Osteoblast (primary cell): ENCODE measurements around the gene TRIM32. TPM values are rescaled to one million over a fixed set of nuclear protein-coding genes. Genes with fewer than 3 reads are reported as not detected.

Experiments
- DNase-seq: peaks from one replicate; pipeline ENCODE4 v3.0.0; 2011; ENCODE audit warnings: low spot score, mixed read lengths; ENCODE audit not compliant: insufficient read length; ENCODE audit errors: missing footprints
- H2AFZ ChIP-seq: 2 replicates; pipeline ENCODE4 v1.6.0; 2011; ENCODE audit warnings: mild to moderate bottlenecking, low read length
- H3K27ac ChIP-seq: 2 replicates; pipeline ENCODE4 v1.5.1; 2011; ENCODE audit warnings: mild to moderate bottlenecking, low read depth, low read length, moderate library complexity
- H3K27me3 ChIP-seq: 2 replicates; pipeline ENCODE4 v1.6.0; 2012; ENCODE audit warnings: mild to moderate bottlenecking, control low read depth, inconsistent platforms, low read length, moderate library complexity; ENCODE audit not compliant: insufficient read depth
- H3K36me3 ChIP-seq: 2 replicates; pipeline ENCODE4 v1.5.1; 2011; ENCODE audit warnings: mild to moderate bottlenecking, low read length, control low read depth, moderate library complexity; ENCODE audit not compliant: insufficient read depth
- H3K4me1 ChIP-seq: 2 replicates; pipeline ENCODE4 v1.5.1; 2011; ENCODE audit warnings: mild to moderate bottlenecking, low read length, control low read depth, moderate library complexity; ENCODE audit not compliant: insufficient read depth
- H3K4me2 ChIP-seq: 2 replicates; pipeline ENCODE4 v1.6.0; 2011; ENCODE audit warnings: mild to moderate bottlenecking, low read length; ENCODE audit not compliant: insufficient read depth
- H3K4me3 ChIP-seq: fragments of 200-600 bp; sonication (generic); 3 replicates; pipeline ENCODE4 v1.5.1; 2012; ENCODE audit warnings: mild to moderate bottlenecking, low read length, inconsistent platforms; ENCODE audit not compliant: insufficient read depth
- H3K79me2 ChIP-seq: 2 replicates; pipeline ENCODE4 v1.6.0; 2012; ENCODE audit warnings: mild to moderate bottlenecking, low read length, control low read depth, inconsistent platforms; ENCODE audit not compliant: insufficient read depth
- H3K9me3 ChIP-seq: 2 replicates; pipeline ENCODE4 v1.5.1; 2011; ENCODE audit warnings: low read depth, low read length, control low read depth
- H4K20me1 ChIP-seq: 2 replicates; pipeline ENCODE4 v1.6.0; 2012; ENCODE audit warnings: mild to moderate bottlenecking, low read length, control low read depth; ENCODE audit not compliant: insufficient read depth
- CTCF ChIP-seq: IDR thresholded peaks from 2 replicates; pipeline ENCODE4 v1.5.1; 2011; ENCODE audit warnings: mild to moderate bottlenecking, low read depth, low read length, moderate library complexity; ENCODE audit errors: extremely low read depth
- total RNA-seq: library from RNA; depleted of rRNA; stranded (reverse); fragments of >200 nt; gene quantifications from 2 replicates; pipeline ENCODE4 v1.2.3, GENCODE V29; 2012

The TRIM32 gene
- total RNA-seq, 1 donor: 34.7 TPM

GRCh38 chr9:116654059-116654355 lies 33.1 kb upstream of the TRIM32 start:
- TF ChIP-seq CTCF: no peak
- H3K79me2 ChIP-seq: no peaks in the 10 kb centered on the region
- no peak for DNase-seq
- H2AFZ ChIP-seq: no peak overlapping the region
- no peak overlapping the region for H3K27ac ChIP-seq
- no peaks in the 10 kb centered on the region for H3K27me3 ChIP-seq
- H3K4me2 ChIP-seq: no peak overlapping the region
- no peaks in the 10 kb centered on the region for H4K20me1 ChIP-seq
- H3K9me3 ChIP-seq: no peaks in the 10 kb centered on the region
- peaks cover 18% of the 10 kb centered on the region for H3K4me1 ChIP-seq
- H3K36me3 ChIP-seq: no peaks in the 10 kb centered on the region
- no peak overlapping the region for H3K4me3 ChIP-seq

GRCh38 chr9:116656501-116656971 lies 30.6 kb upstream of the TRIM32 start:
- no peaks in the 10 kb centered on the region for H3K27me3 ChIP-seq
- TF ChIP-seq CTCF: no peak
- peaks cover 22% of the 10 kb centered on the region for H3K4me1 ChIP-seq
- no peaks in the 10 kb centered on the region for H3K79me2 ChIP-seq
- H3K4me3 ChIP-seq: no peak overlapping the region
- peak overlapping the region; percentile 30 for H3K27ac ChIP-seq
- H2AFZ ChIP-seq: peak overlapping the region; percentile 61
- H3K4me2 ChIP-seq: peak overlapping the region; percentile 31
- H3K36me3 ChIP-seq: no peaks in the 10 kb centered on the region
- H4K20me1 ChIP-seq: no peaks in the 10 kb centered on the region
- H3K9me3 ChIP-seq: no peaks in the 10 kb centered on the region
- DNase-seq: no peak

DNA sequence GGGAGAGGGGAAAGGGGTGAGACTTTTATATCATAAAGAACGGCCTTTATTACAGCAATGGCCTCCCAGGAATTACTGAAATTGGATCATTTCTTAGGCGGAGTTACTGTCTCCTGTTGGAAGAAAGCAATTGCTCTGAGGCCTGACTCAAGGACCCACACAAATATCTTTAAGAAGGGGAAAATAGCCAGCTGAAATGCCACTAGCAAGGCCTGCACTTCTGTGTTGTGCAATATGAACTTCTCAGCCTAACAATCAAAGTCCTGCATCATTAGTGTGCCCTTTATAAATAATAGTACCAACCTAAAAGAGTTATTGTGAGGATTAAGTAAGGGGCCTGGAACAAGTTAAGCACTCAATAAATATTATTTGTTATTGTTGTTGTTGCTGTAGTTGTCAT lies 30.1 kb upstream of the TRIM32 start:
- Histone ChIP-seq H3K36me3 (no peaks in the 10 kb centered on the region), H3K4me3 (no peak overlapping the region), H3K79me2 (no peaks in the 10 kb centered on the region), H4K20me1 (no peaks in the 10 kb centered on the region), H2AFZ (peak overlapping the region; percentile 61), H3K27me3 (no peaks in the 10 kb centered on the region), H3K27ac (peak overlapping the region; percentile 30), H3K4me1 (peaks cover 22% of the 10 kb centered on the region), H3K4me2 (peak overlapping the region; percentile 31), H3K9me3 (no peaks in the 10 kb centered on the region)
- DNase-seq: no peak
- no peak for TF ChIP-seq CTCF

DNA sequence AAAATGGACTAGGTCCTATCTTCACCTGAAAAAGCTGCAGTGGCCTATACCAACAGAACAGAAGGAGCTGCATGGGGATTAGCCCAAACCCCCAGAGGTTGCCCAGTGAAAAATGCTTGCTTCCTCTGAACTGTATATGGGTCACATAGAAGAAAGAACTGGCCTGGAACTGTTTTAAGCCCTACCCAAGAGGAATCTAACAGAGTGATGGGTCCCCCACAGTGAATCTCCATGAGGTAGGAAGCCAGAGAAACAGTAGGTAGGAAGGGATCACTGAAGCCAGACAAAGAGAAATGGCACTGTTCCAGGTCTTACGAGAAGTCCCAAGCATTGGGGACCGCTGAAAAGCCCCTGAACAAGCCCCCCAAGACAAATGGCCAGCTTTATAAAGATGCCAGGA lies 28.8 kb upstream of the TRIM32 start:
- no peak overlapping the region for H3K4me3 ChIP-seq

More for the DNA sequence above, 28.8 kb upstream of the TRIM32 start:
- no peak for DNase-seq
- Histone ChIP-seq H3K4me2 (no peak overlapping the region), H3K9me3 (no peaks in the 10 kb centered on the region), H2AFZ (no peak overlapping the region), H3K27me3 (no peaks in the 10 kb centered on the region), H4K20me1 (no peaks in the 10 kb centered on the region), H3K4me1 (peaks cover 22% of the 10 kb centered on the region), H3K27ac (no peak overlapping the region), H3K79me2 (no peaks in the 10 kb centered on the region), H3K36me3 (no peaks in the 10 kb centered on the region)
- TF ChIP-seq CTCF: no peak
